Measurements from ENCODE around the gene TFAP2B. TPM values are rescaled to one million over a fixed set of nuclear protein-coding genes. Genes with fewer than 3 reads are reported as not detected.

TFAP2B gene
- total and polyA plus RNA-seq, 7 experiments from 2014 or later = not detected

DNA sequence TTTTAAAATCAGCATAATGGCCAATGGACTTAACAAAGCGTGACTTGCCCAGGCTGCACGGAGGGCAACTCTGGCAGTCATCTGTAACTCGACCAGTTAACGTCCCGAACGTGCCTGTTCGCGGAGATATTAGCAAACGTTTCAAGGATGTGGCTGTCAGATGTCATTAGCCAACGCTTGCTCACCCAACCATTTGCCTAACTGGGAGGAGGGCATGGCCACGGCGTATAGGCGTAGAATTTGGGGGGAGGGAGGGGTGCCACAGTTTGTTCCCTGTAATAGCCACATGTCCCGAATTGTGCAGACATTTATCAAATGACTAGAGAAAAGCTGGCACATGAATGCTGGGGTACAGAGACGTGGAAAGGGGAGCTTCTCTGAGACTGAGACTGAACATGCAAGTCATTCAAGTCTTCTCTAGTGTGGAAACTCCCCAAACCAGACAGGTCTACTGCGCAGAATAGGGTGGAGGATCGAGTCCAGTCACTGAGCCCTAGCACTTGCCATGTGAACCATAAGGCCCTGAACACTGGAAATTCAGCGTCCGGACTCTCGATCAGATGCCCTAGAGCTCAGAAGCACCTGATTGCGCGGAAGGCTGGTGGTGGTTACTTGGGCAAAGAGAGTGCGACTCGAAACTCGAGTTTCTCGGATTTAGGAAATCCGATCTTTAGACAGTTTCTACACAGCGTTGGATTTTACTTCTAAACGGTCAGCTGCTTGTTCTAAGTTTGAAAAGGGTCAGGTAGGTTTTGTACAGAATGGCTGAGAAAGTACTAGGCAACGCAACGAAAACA, 32.6 kb downstream of the TFAP2B start:
- H3K4me1 Mint-ChIP-seq = peaks cover 0 to 1% (median 0%) of the 10 kb centered on the region in 7 donors
- Histone ChIP-seq H3K27ac (ENCODE audit: low read depth, low read length) (no peak overlapping the region), H3K4me1 (ENCODE audit: control insufficient read depth in 2 of 2, insufficient read depth in 2 of 2, low read length in 2 of 2) (no peaks in the 10 kb centered on the region), H3K36me3 (ENCODE audit: control insufficient read depth in 2 of 3, insufficient read depth in 3 of 3, low read length in 3 of 3) (no peaks in the 10 kb centered on the region), H3K27me3 (ENCODE audit: control insufficient read depth in 2 of 2, insufficient read depth in 2 of 2, low read length in 2 of 2) (peaks cover 0 to 7% of the 10 kb centered on the region in 2 donors), H3K4me3 (ENCODE audit: low read length) (no peak overlapping the region), H3K9me3 (ENCODE audit: control insufficient read depth in 2 of 3, low read length in 3 of 3) (no peaks in the 10 kb centered on the region)
- ChIA-PET CTCF (no interaction called here), POLR2A (no interaction called here)
- ATAC-seq = no peak
- peaks cover 0 to 27% (median 5%) of the 10 kb centered on the region in 11 donors for H3K9me3 Mint-ChIP-seq
- peaks cover 51 to 71% (median 65%) of the 10 kb centered on the region in 5 donors for H3K27me3 Mint-ChIP-seq
- H3K27ac Mint-ChIP-seq = no peak overlapping the region
- no peak for DNase-seq
- intact Hi-C loops (cut with micrococcal nuclease) = no loop called here
- H3K4me3 Mint-ChIP-seq = no peak overlapping the region
- peaks cover 0 to 12% (median 0%) of the 10 kb centered on the region in 5 donors for H3K36me3 Mint-ChIP-seq

GRCh38 chr6:50853939-50854338, 35.3 kb downstream of the TFAP2B start:
- Histone ChIP-seq H3K4me3 (ENCODE audit: low read length) (no peak overlapping the region), H3K9me3 (ENCODE audit: control insufficient read depth in 2 of 3, low read length in 3 of 3) (no peaks in the 10 kb centered on the region), H3K27me3 (ENCODE audit: control insufficient read depth in 2 of 2, insufficient read depth in 2 of 2, low read length in 2 of 2) (peaks cover 0 to 3% of the 10 kb centered on the region in 2 donors), H3K4me1 (ENCODE audit: control insufficient read depth in 2 of 2, insufficient read depth in 2 of 2, low read length in 2 of 2) (no peaks in the 10 kb centered on the region), H3K36me3 (ENCODE audit: control insufficient read depth in 2 of 3, insufficient read depth in 3 of 3, low read length in 3 of 3) (no peaks in the 10 kb centered on the region), H3K27ac (ENCODE audit: low read depth, low read length) (no peak overlapping the region)
- Mint-ChIP-seq H3K4me1 (no peaks in the 10 kb centered on the region), H3K27me3 (peaks cover 24 to 45% (median 41%) of the 10 kb centered on the region in 5 donors), H3K27ac (no peak overlapping the region), H3K9me3 (peaks cover 0 to 15% (median 3%) of the 10 kb centered on the region in 11 donors), H3K36me3 (peaks cover 0 to 3% (median 0%) of the 10 kb centered on the region in 5 donors), H3K4me3 (no peak overlapping the region)
- intact Hi-C loops (cut with micrococcal nuclease) = no loop called here
- ChIA-PET POLR2A (no interaction called here), CTCF (no interaction called here)
- ATAC-seq (no peak), DNase-seq (no peak)

DNA sequence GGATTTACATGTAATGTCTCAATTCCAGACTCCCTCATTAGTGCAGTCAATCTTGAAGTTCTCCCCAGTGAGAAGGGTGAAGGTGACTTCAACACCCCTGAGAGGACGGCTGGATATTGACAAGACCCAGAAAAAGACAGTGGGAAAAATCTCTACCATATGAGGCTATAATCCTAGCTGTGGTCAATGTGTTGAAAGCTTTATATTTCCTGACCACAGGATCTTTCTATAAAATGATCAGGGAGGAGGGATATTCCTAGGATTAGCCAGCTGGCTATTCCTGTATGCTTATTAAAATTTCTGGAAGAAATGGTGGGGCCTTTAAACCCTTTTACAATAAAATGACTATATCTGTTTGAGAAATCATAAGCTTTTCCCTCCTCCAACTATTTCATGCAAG, 43.0 kb downstream of the TFAP2B start:
- H3K27ac Mint-ChIP-seq = no peak overlapping the region
- no peak for ATAC-seq
- no peaks in the 10 kb centered on the region for H3K27me3 ChIP-seq (ENCODE audit: control insufficient read depth in 2 of 2, insufficient read depth in 2 of 2, low read length in 2 of 2)
- peaks cover 0 to 9% (median 0%) of the 10 kb centered on the region in 11 donors for H3K9me3 Mint-ChIP-seq
- no peaks in the 10 kb centered on the region for H3K27me3 Mint-ChIP-seq
- CTCF ChIA-PET = no interaction called here
- no peak overlapping the region for H3K27ac ChIP-seq (ENCODE audit: low read depth, low read length)
- POLR2A ChIA-PET = no interaction called here
- H3K36me3 Mint-ChIP-seq = no peaks in the 10 kb centered on the region
- H3K4me3 ChIP-seq (ENCODE audit: low read length) = no peak overlapping the region
- no peaks in the 10 kb centered on the region for H3K9me3 ChIP-seq (ENCODE audit: control insufficient read depth in 2 of 3, low read length in 3 of 3)
- H3K36me3 ChIP-seq (ENCODE audit: control insufficient read depth in 2 of 3, insufficient read depth in 3 of 3, low read length in 3 of 3) = no peaks in the 10 kb centered on the region
- no peak for DNase-seq
- H3K4me3 Mint-ChIP-seq = no peak overlapping the region
- no peaks in the 10 kb centered on the region for H3K4me1 ChIP-seq (ENCODE audit: control insufficient read depth in 2 of 2, insufficient read depth in 2 of 2, low read length in 2 of 2)
- no peaks in the 10 kb centered on the region for H3K4me1 Mint-ChIP-seq
- intact Hi-C loops (cut with micrococcal nuclease) = no loop called here

GRCh38 chr6:50862176-50862575, 43.5 kb downstream of the TFAP2B start:
- intact Hi-C loops (cut with micrococcal nuclease) = no loop called here
- DNase-seq (no peak), ATAC-seq (no peak)
- peaks cover 0 to 7% (median 0%) of the 10 kb centered on the region in 11 donors for H3K9me3 Mint-ChIP-seq
- no peaks in the 10 kb centered on the region for H3K36me3 Mint-ChIP-seq
- no peaks in the 10 kb centered on the region for H3K9me3 ChIP-seq (ENCODE audit: control insufficient read depth in 2 of 3, low read length in 3 of 3)
- no peaks in the 10 kb centered on the region for H3K27me3 Mint-ChIP-seq
- no peak overlapping the region for H3K27ac Mint-ChIP-seq
- H3K4me1 ChIP-seq (ENCODE audit: control insufficient read depth in 2 of 2, insufficient read depth in 2 of 2, low read length in 2 of 2) = no peaks in the 10 kb centered on the region
- no peaks in the 10 kb centered on the region for H3K36me3 ChIP-seq (ENCODE audit: control insufficient read depth in 2 of 3, insufficient read depth in 3 of 3, low read length in 3 of 3)
- no peak overlapping the region for H3K4me3 ChIP-seq (ENCODE audit: low read length)
- POLR2A ChIA-PET = no interaction called here
- H3K4me3 Mint-ChIP-seq = no peak overlapping the region
- CTCF ChIA-PET = no interaction called here
- H3K4me1 Mint-ChIP-seq = no peaks in the 10 kb centered on the region
- no peaks in the 10 kb centered on the region for H3K27me3 ChIP-seq (ENCODE audit: control insufficient read depth in 2 of 2, insufficient read depth in 2 of 2, low read length in 2 of 2)
- H3K27ac ChIP-seq (ENCODE audit: low read depth, low read length) = no peak overlapping the region

GRCh38 chr6:50864601-50865000, 45.9 kb downstream of the TFAP2B start:
- ChIA-PET CTCF (no interaction called here), POLR2A (no interaction called here)
- Histone ChIP-seq H3K27me3 (ENCODE audit: control insufficient read depth in 2 of 2, insufficient read depth in 2 of 2, low read length in 2 of 2) (no peaks in the 10 kb centered on the region), H3K36me3 (ENCODE audit: control insufficient read depth in 2 of 3, insufficient read depth in 3 of 3, low read length in 3 of 3) (no peaks in the 10 kb centered on the region), H3K4me1 (ENCODE audit: control insufficient read depth in 2 of 2, insufficient read depth in 2 of 2, low read length in 2 of 2) (no peaks in the 10 kb centered on the region), H3K9me3 (ENCODE audit: control insufficient read depth in 2 of 3, low read length in 3 of 3) (no peaks in the 10 kb centered on the region), H3K4me3 (ENCODE audit: low read length) (no peak overlapping the region), H3K27ac (ENCODE audit: low read depth, low read length) (no peak overlapping the region)
- H3K9me3 Mint-ChIP-seq = peaks cover 0 to 7% (median 0%) of the 10 kb centered on the region in 11 donors
- no peak for ATAC-seq
- H3K36me3 Mint-ChIP-seq = no peaks in the 10 kb centered on the region
- intact Hi-C loops (cut with micrococcal nuclease) = no loop called here
- H3K4me1 Mint-ChIP-seq = no peaks in the 10 kb centered on the region
- no peak overlapping the region for H3K4me3 Mint-ChIP-seq
- no peak for DNase-seq
- H3K27me3 Mint-ChIP-seq = no peaks in the 10 kb centered on the region
- H3K27ac Mint-ChIP-seq = no peak overlapping the region

- Histone ChIP-seq H3K27me3 (ENCODE audit: control insufficient read depth in 2 of 2, insufficient read depth in 2 of 2, low read length in 2 of 2) (no peaks in the 10 kb centered on the region), H3K4me1 (ENCODE audit: control insufficient read depth in 2 of 2, insufficient read depth in 2 of 2, low read length in 2 of 2) (no peaks in the 10 kb centered on the region), H3K9me3 (ENCODE audit: control insufficient read depth in 2 of 3, low read length in 3 of 3) (no peaks in the 10 kb centered on the region), H3K36me3 (ENCODE audit: control insufficient read depth in 2 of 3, insufficient read depth in 3 of 3, low read length in 3 of 3) (no peaks in the 10 kb centered on the region), H3K27ac (ENCODE audit: low read depth, low read length) (no peak overlapping the region), H3K4me3 (ENCODE audit: low read length) (no peak overlapping the region)
- DNase-seq = no peak
- Mint-ChIP-seq H3K4me1 (no peaks in the 10 kb centered on the region), H3K4me3 (no peak overlapping the region), H3K9me3 (peaks cover 0 to 4% (median 0%) of the 10 kb centered on the region in 11 donors), H3K27me3 (no peaks in the 10 kb centered on the region), H3K36me3 (no peaks in the 10 kb centered on the region), H3K27ac (no peak overlapping the region)
- CTCF ChIA-PET = no interaction called here
- ATAC-seq = no peak
- intact Hi-C loops (cut with micrococcal nuclease) = no loop called here
- POLR2A ChIA-PET = no interaction called here
Observed at GRCh38 chr6:50868466-50868865, 49.8 kb downstream of the TFAP2B start.

DNA sequence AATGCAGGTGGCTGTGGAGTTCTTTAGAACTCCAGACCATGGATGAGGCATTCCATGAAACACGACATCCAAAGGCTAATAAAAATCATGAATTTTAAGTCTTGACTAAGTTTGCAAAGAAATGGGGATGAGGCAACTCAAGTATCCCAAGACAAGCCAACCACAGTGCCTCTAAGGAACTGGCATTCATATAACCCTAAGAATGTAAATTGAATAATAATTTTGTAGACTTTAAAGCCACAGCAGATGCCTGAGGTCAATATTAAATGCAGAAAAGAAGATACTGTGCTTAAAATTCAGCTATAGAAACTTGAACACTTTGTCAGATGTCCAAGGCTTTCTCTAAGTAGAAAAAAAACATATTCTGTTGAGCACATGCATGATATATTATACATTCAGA, 54.5 kb downstream of the TFAP2B start:
- Histone ChIP-seq H3K4me3 (ENCODE audit: low read length) (no peak overlapping the region), H3K4me1 (ENCODE audit: control insufficient read depth in 2 of 2, insufficient read depth in 2 of 2, low read length in 2 of 2) (no peaks in the 10 kb centered on the region), H3K27me3 (ENCODE audit: control insufficient read depth in 2 of 2, insufficient read depth in 2 of 2, low read length in 2 of 2) (no peaks in the 10 kb centered on the region), H3K9me3 (ENCODE audit: control insufficient read depth in 2 of 3, low read length in 3 of 3) (no peaks in the 10 kb centered on the region), H3K27ac (ENCODE audit: low read depth, low read length) (no peak overlapping the region), H3K36me3 (ENCODE audit: control insufficient read depth in 2 of 3, insufficient read depth in 3 of 3, low read length in 3 of 3) (no peaks in the 10 kb centered on the region)
- ATAC-seq (no peak), DNase-seq (no peak)
- no peak overlapping the region for H3K27ac Mint-ChIP-seq
- intact Hi-C loops (cut with micrococcal nuclease) = no loop called here
- H3K4me1 Mint-ChIP-seq = no peaks in the 10 kb centered on the region
- no peak overlapping the region for H3K4me3 Mint-ChIP-seq
- POLR2A ChIA-PET = no interaction called here
- CTCF ChIA-PET = no interaction called here
- peaks cover 0 to 2% (median 0%) of the 10 kb centered on the region in 11 donors for H3K9me3 Mint-ChIP-seq
- H3K36me3 Mint-ChIP-seq = no peaks in the 10 kb centered on the region
- H3K27me3 Mint-ChIP-seq = no peaks in the 10 kb centered on the region

Data from naive thymus-derived CD4-positive, alpha-beta T cell (primary cell).